Right atrium auricular region (tissue), 2 donors: Measurements from ENCODE around the gene OLFM2. TPM values are rescaled to one million over a fixed set of nuclear protein-coding genes. Genes with fewer than 3 reads are reported as not detected.

ENCODE experiments used
- DNase-seq: peaks from one replicate; pipeline ENCODE4 v3.0.0-alpha.2; 2019; ENCODE audit warnings: low spot score
- H3K27ac ChIP-seq, 2 donors: fragments of 200-600 bp; sonication (generic); 1 replicate in 1 of 2; 2 replicates in 1 of 2; pipeline ENCODE4 v1.5.1; 2016 to 2019
- H3K27me3 ChIP-seq, 2 donors: fragments of 200-600 bp; sonication (generic); one replicate each; pipeline versions ENCODE4 v1.5.1 to v1.6.0; 2017 to 2019
- H3K36me3 ChIP-seq: fragments of 200-600 bp; sonication (generic); one replicate; pipeline ENCODE4 v1.5.1; 2016
- H3K4me1 ChIP-seq, 2 donors: fragments of 200-600 bp; sonication (generic); one replicate each; pipeline versions ENCODE4 v1.5.1 to v1.6.0; 2017 to 2019
- H3K4me3 ChIP-seq, 2 donors: fragments of 200-600 bp; sonication (generic); 1 replicate in 1 of 2; 2 replicates in 1 of 2; pipeline ENCODE4 v1.5.1; 2017 to 2019; ENCODE audit warnings: mild to moderate bottlenecking in 1 of 2, moderate library complexity in 1 of 2
- H3K9me3 ChIP-seq, 2 donors: fragments of 200-600 bp; sonication (generic); one replicate each; pipeline ENCODE4 v1.5.1; 2019
- total RNA-seq, 2 donors: library from RNA; depleted of rRNA; stranded (reverse); fragments of >200 nt; gene quantifications; one replicate each; pipeline ENCODE4 v1.1.0, GENCODE V29; 2016
- TF ChIP-seq, protein P1 (sequence below), 2 donors: fragments of 200-600 bp; sonication (generic); IDR thresholded peaks; one replicate each; pipeline ENCODE4 v1.5.1; 2019; ENCODE audit warnings: antibody characterized with exemption in 2 of 2

The OLFM2 gene
- total RNA-seq, 2 donors from 2014 or later = 1.4 to 3.5 TPM

DNA sequence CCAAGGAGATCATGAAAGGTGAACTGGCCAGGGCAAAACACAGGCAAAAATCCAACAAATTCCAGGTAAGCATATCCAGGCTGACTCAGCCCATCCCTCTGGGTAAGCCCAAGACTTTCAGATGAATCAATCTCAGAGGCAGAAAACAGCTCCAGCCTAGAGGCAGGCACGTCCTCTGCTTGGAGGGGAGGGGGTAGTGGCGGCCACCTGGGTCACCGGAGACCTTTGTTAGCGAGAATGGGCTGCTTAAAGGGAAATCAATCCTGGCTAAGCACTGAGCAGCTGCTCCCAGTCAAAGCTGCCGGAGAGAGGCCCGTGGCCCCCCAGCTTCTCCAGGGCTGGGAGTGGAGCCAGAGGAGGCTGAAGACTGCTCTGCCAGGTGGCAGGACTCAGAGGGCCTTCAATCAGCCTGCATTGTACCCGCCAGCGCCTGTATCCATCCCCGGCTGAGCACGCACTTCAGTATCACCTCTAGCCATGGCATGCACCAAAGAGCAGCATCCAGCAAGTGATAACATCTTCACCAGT, 53.0 kb downstream of the OLFM2 start:
- no peak overlapping the region for H3K4me3 ChIP-seq
- H3K27ac ChIP-seq = no peak overlapping the region
- no peaks in the 10 kb centered on the region for H3K9me3 ChIP-seq
- no peaks in the 10 kb centered on the region for H3K36me3 ChIP-seq
- H3K27me3 ChIP-seq = no peaks in the 10 kb centered on the region
- no peaks in the 10 kb centered on the region for H3K4me1 ChIP-seq
- no peak for DNase-seq
- TF ChIP-seq, protein P1, sequence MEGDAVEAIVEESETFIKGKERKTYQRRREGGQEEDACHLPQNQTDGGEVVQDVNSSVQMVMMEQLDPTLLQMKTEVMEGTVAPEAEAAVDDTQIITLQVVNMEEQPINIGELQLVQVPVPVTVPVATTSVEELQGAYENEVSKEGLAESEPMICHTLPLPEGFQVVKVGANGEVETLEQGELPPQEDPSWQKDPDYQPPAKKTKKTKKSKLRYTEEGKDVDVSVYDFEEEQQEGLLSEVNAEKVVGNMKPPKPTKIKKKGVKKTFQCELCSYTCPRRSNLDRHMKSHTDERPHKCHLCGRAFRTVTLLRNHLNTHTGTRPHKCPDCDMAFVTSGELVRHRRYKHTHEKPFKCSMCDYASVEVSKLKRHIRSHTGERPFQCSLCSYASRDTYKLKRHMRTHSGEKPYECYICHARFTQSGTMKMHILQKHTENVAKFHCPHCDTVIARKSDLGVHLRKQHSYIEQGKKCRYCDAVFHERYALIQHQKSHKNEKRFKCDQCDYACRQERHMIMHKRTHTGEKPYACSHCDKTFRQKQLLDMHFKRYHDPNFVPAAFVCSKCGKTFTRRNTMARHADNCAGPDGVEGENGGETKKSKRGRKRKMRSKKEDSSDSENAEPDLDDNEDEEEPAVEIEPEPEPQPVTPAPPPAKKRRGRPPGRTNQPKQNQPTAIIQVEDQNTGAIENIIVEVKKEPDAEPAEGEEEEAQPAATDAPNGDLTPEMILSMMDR (IDR thresholded peaks at IDR 0.05) = no peak

DNA sequence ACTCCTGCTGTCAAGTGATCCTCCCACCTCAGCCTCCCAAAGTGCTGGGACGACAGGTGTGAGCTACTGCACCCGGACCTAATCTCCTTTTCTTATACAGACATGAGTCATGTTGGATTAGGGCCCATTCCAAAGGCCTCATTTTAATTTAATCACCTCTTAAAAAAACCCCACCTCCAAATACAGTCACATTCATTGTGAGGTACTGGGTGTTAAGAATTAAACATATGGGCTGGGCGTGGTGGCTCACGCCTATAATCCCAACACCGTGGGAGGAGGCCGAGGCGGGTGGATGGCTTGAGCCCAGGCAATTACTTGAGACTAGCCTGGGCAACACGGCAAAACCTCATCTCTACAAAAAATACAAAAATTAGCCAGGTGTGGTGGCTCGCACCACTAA, 54.6 kb downstream of the OLFM2 start:
- no peaks in the 10 kb centered on the region for H3K27me3 ChIP-seq
- H3K4me1 ChIP-seq = no peaks in the 10 kb centered on the region
- peaks cover 0 to 6% of the 10 kb centered on the region in 2 donors for H3K9me3 ChIP-seq
- H3K36me3 ChIP-seq = no peaks in the 10 kb centered on the region
- TF ChIP-seq, protein P1 (IDR thresholded peaks at IDR 0.05) = no peak
- no peak overlapping the region for H3K27ac ChIP-seq
- H3K4me3 ChIP-seq = no peak overlapping the region
- DNase-seq = no peak

DNA sequence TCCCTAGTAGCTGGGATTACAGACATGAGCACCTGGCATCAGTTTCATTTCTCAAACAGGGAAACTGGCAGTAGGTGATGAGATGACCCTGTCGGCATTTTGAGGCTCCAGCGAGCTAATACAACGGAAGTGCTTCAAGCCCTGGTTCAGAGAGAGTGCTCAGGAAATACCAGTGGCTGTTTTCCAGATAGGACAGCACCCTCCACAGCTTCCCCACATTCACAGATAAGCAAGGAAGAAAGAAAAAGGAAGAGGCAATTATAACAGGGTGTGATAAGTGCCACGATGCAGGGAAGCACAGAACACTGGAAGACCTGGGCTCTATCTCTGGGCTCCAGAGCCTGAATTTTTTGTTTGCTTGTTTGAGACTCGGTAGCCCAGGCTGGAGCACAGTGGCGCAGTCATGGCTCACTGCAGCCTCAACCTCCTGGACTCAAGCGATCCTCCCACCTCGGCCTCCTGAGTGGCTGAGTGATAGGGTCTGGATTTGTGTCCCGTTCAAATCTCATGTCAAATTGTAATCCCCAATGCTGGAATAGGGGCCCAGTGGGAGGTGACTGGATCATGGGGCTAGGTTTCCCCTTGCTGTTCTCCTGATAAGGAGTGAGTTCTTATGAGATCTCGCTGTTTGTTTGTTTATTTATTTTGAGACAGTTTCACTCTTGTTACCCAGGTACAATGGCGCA, 57.7 kb downstream of the OLFM2 start:
- no peak for DNase-seq
- H3K9me3 ChIP-seq = peaks cover 0 to 6% of the 10 kb centered on the region in 2 donors
- H3K27ac ChIP-seq = no peak overlapping the region
- TF ChIP-seq, protein P1 (IDR thresholded peaks at IDR 0.05) = no peak
- no peaks in the 10 kb centered on the region for H3K4me1 ChIP-seq
- no peaks in the 10 kb centered on the region for H3K27me3 ChIP-seq
- H3K36me3 ChIP-seq = no peaks in the 10 kb centered on the region
- H3K4me3 ChIP-seq = no peak overlapping the region

DNA sequence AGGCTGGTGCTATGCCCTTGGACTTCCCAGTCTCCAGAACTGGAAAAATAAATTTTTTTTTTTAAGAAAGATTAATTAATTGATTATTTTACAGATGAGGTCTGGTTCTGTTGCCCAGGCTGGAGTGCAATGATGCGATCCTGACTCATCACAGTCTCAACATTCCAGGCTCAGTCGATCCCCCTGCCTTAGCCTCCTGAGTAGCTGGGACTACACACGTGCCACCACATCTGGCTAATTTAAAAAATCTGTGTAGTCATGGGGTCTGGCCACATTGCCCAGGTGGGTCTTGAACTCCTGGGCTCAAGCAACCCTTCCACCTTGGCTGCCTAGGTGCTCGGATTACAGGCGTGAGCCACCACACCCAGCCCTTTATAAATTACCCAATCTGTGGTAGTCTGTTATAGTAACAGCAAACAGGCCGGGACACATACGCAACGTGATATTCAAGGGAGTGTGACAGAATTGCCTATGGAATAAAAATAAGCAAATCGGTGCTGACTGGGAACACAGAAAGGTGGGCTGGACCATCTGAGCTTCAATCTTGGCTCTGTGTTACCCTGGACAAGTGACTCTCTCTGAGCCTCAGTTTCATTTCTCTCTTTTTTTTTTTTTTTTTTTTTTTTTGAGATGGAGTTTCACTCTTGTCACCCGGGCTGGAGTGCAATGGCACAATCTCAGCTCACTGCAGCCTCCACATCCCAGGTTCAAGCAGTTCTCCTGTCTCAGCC, 58.4 kb downstream of the OLFM2 start:
- Histone ChIP-seq H3K27ac (no peak overlapping the region), H3K27me3 (no peaks in the 10 kb centered on the region), H3K9me3 (peaks cover 0 to 6% of the 10 kb centered on the region in 2 donors), H3K36me3 (no peaks in the 10 kb centered on the region), H3K4me3 (no peak overlapping the region), H3K4me1 (no peaks in the 10 kb centered on the region)
- DNase-seq = no peak
- TF ChIP-seq, protein P1 (IDR thresholded peaks at IDR 0.05) = no peak

DNA sequence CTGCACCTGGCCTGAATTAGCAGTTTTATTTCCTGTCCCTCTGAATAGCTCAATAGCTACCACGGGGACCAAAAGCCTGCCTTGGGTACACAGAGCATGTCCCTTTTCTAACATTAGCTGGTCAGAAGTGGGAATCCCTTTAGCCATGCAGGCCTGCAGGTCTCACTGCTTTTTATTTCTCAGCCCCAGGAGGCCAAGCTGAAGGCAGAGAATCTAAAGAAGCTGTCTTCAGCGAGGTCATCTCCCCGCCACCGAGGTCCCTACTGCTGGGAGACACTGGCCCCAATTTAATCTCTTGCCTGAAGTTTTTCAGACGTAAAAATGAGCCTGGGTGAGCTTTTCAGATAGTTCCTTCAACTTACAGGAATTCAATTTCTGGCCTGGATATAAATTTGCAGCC, 60.5 kb downstream of the OLFM2 start:
- Histone ChIP-seq H3K4me1 (no peaks in the 10 kb centered on the region), H3K27ac (no peak overlapping the region), H3K4me3 (no peak overlapping the region), H3K9me3 (peaks cover 0 to 6% of the 10 kb centered on the region in 2 donors), H3K36me3 (no peaks in the 10 kb centered on the region), H3K27me3 (no peaks in the 10 kb centered on the region)
- TF ChIP-seq, protein P1 (IDR thresholded peaks at IDR 0.05) = no peak
- DNase-seq = no peak
